Endothelial cell of umbilical vein (primary cell): ENCODE results near the gene NKD1. TPM values are rescaled to one million over a fixed set of nuclear protein-coding genes. Genes with fewer than 3 reads are reported as not detected.

Experiments used
- BruUV-seq: library from RNA; stranded (reverse); fragments of 400-500 nt; replicated peaks from 2 replicates; lab custom pipeline; 2021; lab: Mats Ljungman, UMichigan
- CTCF ChIA-PET: fragments of 300-600, 350-600 bp; sonication (Branson Sonifier 250); formaldehyde crosslinking; loops from one replicate; lab custom pipeline; 2021; ENCODE audit warnings: antibody characterized with exemption, inconsistent platforms; lab: Charles Lee
- POLR2A ChIA-PET: fragments of 300-600, 350-600 bp; sonication (Branson Sonifier 250); formaldehyde crosslinking; loops from one replicate; lab custom pipeline; 2021; ENCODE audit warnings: antibody characterized with exemption, inconsistent platforms; lab: Charles Lee
- DNase-seq: peaks from one replicate; pipeline ENCODE4 v3.0.0-alpha.2; 2011; ENCODE audit warnings: low read depth, low spot score
- FAIRE-seq: peaks from 2 replicates; lab custom pipeline; 2011; peaks lifted over from hg19 to GRCh38; lab: Jason Lieb, UNC
- H2AFZ ChIP-seq: 2 replicates; pipeline ENCODE4 v1.6.0; 2012; ENCODE audit warnings: low read depth, low read length, control low read depth, inconsistent platforms
- H3K27ac ChIP-seq: 2 replicates; pipeline ENCODE4 v1.5.1; 2011; ENCODE audit warnings: low read depth, mild to moderate bottlenecking, control low read depth, low read length, moderate library complexity; ENCODE audit not compliant: insufficient read depth
- H3K27me3 ChIP-seq, 2 experiments: 2 replicates each; pipeline versions ENCODE4 v1.6.0 to v1.6.1; 2011; ENCODE audit warnings: low read length in 2 of 2, mixed read lengths in 1 of 2; ENCODE audit not compliant: control insufficient read depth in 2 of 2, insufficient read depth in 2 of 2
- H3K36me3 ChIP-seq, 2 experiments: 2 replicates in 1 of 2; 3 replicates in 1 of 2; pipeline ENCODE4 v1.5.1; 2011; ENCODE audit warnings: low read length in 2 of 2, mild to moderate bottlenecking in 1 of 2, moderate library complexity in 1 of 2; ENCODE audit not compliant: control insufficient read depth in 2 of 2, insufficient read depth in 2 of 2; ENCODE audit errors: extremely low read depth in 1 of 2
- H3K4me1 ChIP-seq: 3 replicates; pipeline ENCODE4 v1.5.1; 2011; ENCODE audit warnings: mild to moderate bottlenecking, low read length; ENCODE audit not compliant: control insufficient read depth, insufficient read depth; ENCODE audit errors: extremely low read depth
- H3K4me2 ChIP-seq: 2 replicates; pipeline ENCODE4 v1.6.1; 2011; ENCODE audit warnings: low read length, control low read depth, mixed read lengths; ENCODE audit not compliant: insufficient read depth
- H3K4me3 ChIP-seq, 3 experiments: fragments of 200-600 bp in 1 of 3; sonication (generic), shearing (Covaris generic) in 1 of 3; replicated peaks in 1 of 3; 2 replicates each; pipeline ENCODE4 v1.5.1; 2011 to 2016; ENCODE audit warnings: control low read depth in 3 of 3, low read length in 3 of 3, mild to moderate bottlenecking in 2 of 3, inconsistent platforms in 1 of 3, low read depth in 1 of 3, moderate library complexity in 1 of 3; ENCODE audit not compliant: insufficient read depth in 1 of 3
- H3K79me2 ChIP-seq: 2 replicates; pipeline ENCODE4 v1.6.0; 2012; ENCODE audit warnings: low read length, inconsistent platforms; ENCODE audit not compliant: control insufficient read depth, insufficient read depth
- H3K9ac ChIP-seq: replicated peaks from 2 replicates; pipeline ENCODE3; 2011; ENCODE audit warnings: low read length, control low read depth; ENCODE audit not compliant: insufficient read depth; ENCODE audit errors: extremely low read depth
- H3K9me1 ChIP-seq: replicated peaks from 3 replicates; pipeline ENCODE4 v1.6.0; 2011; ENCODE audit warnings: mild to moderate bottlenecking, low read length; ENCODE audit not compliant: control insufficient read depth, insufficient read depth; ENCODE audit errors: extremely low read depth
- H3K9me3 ChIP-seq: replicated peaks from 2 replicates; pipeline ENCODE4 v1.5.1; 2012; ENCODE audit warnings: low read length, inconsistent platforms; ENCODE audit not compliant: control insufficient read depth, insufficient read depth
- H4K20me1 ChIP-seq: replicated peaks from 2 replicates; pipeline ENCODE3; 2011; ENCODE audit warnings: mild to moderate bottlenecking, low read length; ENCODE audit not compliant: control insufficient read depth, insufficient read depth; ENCODE audit errors: extremely low read depth
- EZH2 ChIP-seq: IDR thresholded peaks from 2 replicates; pipeline ENCODE4 v1.6.1; 2012; ENCODE audit warnings: borderline replicate concordance, low read depth, mild to moderate bottlenecking, moderate library complexity, low read length, inconsistent platforms; ENCODE audit not compliant: severe bottlenecking
- FOS ChIP-seq: IDR thresholded peaks from 2 replicates; pipeline ENCODE4 v1.6.1; 2011; ENCODE audit warnings: mild to moderate bottlenecking, low read length, moderate library complexity, borderline replicate concordance; ENCODE audit not compliant: insufficient read depth
- JUN ChIP-seq: IDR thresholded peaks from 2 replicates; pipeline ENCODE4 v1.6.1; 2011; ENCODE audit warnings: borderline replicate concordance, low read depth; ENCODE audit not compliant: insufficient read length, insufficient read depth
- MYC ChIP-seq: IDR thresholded peaks from one replicate; pipeline ENCODE4 v1.6.1; 2011; ENCODE audit warnings: mild to moderate bottlenecking, low read depth, low read length
- dilution Hi-C: fragments of 300-500 bp; cut with MboI; formaldehyde crosslinking; loops from one replicate; pipeline ENCODE4 v1.15.0; 2019; ENCODE audit warnings: low sequenced_read_pairs; ENCODE audit not compliant: extremely low pct_ligation_motif_present
- intact Hi-C: fragments of 100-400 bp; cut with micrococcal nuclease; formaldehyde crosslinking; loops from one replicate; pipeline ENCODE4 v1.10.0; 2022
- polyA plus RNA-seq, 4 experiments: library from polyadenylated mRNA; depleted of rRNA in 3 of 4; stranded (reverse) in 3 of 4; unstranded in 1 of 4; fragments of >200 nt; gene quantifications; 2 replicates each; pipeline versions ENCODE4 v1.2.1 to v1.2.3, GENCODE V29; 2011 to 2012; ENCODE audit warnings: missing spikeins in 1 of 4
- total RNA-seq: library from RNA; stranded (reverse); gene quantifications from 2 replicates; pipeline ENCODE4 v1.2.3, GENCODE V29; 2021

NKD1 gene
- total and polyA plus RNA-seq, 2 donors (not counting 3 experiments of a cell fraction or from before 2014, with no cell fraction given) = not detected

- FAIRE-seq (no peak), DNase-seq (no peak)
- Histone ChIP-seq H3K9ac (no peak overlapping the region), H3K9me1 (no peaks in the 10 kb centered on the region), H3K4me2 (no peak overlapping the region), H3K4me1 (no peaks in the 10 kb centered on the region), H3K27ac (no peak overlapping the region), H3K9me3 (no peaks in the 10 kb centered on the region), H3K36me3 (no peaks in the 10 kb centered on the region), H3K27me3 (no peaks in the 10 kb centered on the region), H3K4me3 (no peak overlapping the region), H2AFZ (no peak overlapping the region), H3K79me2 (no peaks in the 10 kb centered on the region), H4K20me1 (no peaks in the 10 kb centered on the region)
- intact Hi-C loops = no loop called here
- TF ChIP-seq FOS (no peak), EZH2 (no peak), JUN (no peak)
- ChIA-PET CTCF (interaction anchor here (0.6 to 1.0 kb wide), 4 partner anchors 9 to 51 kb away, joined by 3 to 13 read pairs (median 3); no protein-coding TSS in a partner anchor), POLR2A (no interaction called here)
- dilution Hi-C loops = no loop called here
- no TSS peak for BruUV-seq
These were observed 96.5 kb downstream of the NKD1 start for GRCh38 chr16:50644729-50645128.

GRCh38 chr16:50645563-50646220, 97.5 kb downstream of the NKD1 start:
- FAIRE-seq = no peak

More at GRCh38 chr16:50645563-50646220, 97.5 kb downstream of the NKD1 start:
- Histone ChIP-seq H3K27me3 (no peaks in the 10 kb centered on the region), H3K4me2 (no peak overlapping the region), H3K79me2 (no peaks in the 10 kb centered on the region), H3K4me1 (no peaks in the 10 kb centered on the region), H2AFZ (no peak overlapping the region), H3K4me3 (no peak overlapping the region), H3K36me3 (no peaks in the 10 kb centered on the region), H3K9ac (no peak overlapping the region), H3K9me1 (no peaks in the 10 kb centered on the region), H3K27ac (no peak overlapping the region), H3K9me3 (no peaks in the 10 kb centered on the region), H4K20me1 (no peaks in the 10 kb centered on the region)
- dilution Hi-C loops = no loop called here
- BruUV-seq = no TSS peak
- TF ChIP-seq JUN (no peak), MYC (no peak)
- DNase-seq = no peak
- intact Hi-C loops = no loop called here
- POLR2A ChIA-PET = no interaction called here
- CTCF ChIA-PET = interaction anchor here (1.1 to 1.4 kb wide), 2 partner anchors 20 to 52 kb away, joined by 3 to 4 read pairs; no protein-coding TSS in a partner anchor
